ENCODE results near the gene PDE4C. TPM values are rescaled to one million over a fixed set of nuclear protein-coding genes. Genes with fewer than 3 reads are reported as not detected.

The PDE4C gene
- total RNA-seq = under 0.01 and 0.44 TPM in 2 replicates

GRCh38 chr19:18225702-18226468 lies at the start of gene PDE4C:
TSS of gene PDE4C (minus strand) at chr19:18226438. CDS start at chr19:18226415, 23 bp downstream.

GRCh38 chr19:18274219-18274780 lies 48.1 kb upstream of the PDE4C start, which contains the start of gene IQCN:
TSS of gene IQCN (minus strand) at chr19:18274452. CDS start at chr19:18269478, 4,974 bp downstream.

GRCh38 chr19:18203863-18204393 lies 22.3 kb downstream of the PDE4C start, which contains the start of gene RAB3A:
TSS of gene RAB3A (minus strand) at chr19:18204042. CDS start at chr19:18202740, 1,302 bp downstream.

GRCh38 chr19:18192673-18193387 lies 33.4 kb downstream of the PDE4C start, which contains the start of gene MPV17L2:
TSS of gene MPV17L2 (plus strand) at chr19:18193218. CDS start at chr19:18193282, 64 bp downstream.

Other genes with a start within 250 kb of the PDE4C start
- 6.2 and 7.7 TPM in 2 replicates for gene ARRDC2, start 218.3 kb downstream of the PDE4C start, total RNA-seq
- gene IL12RB1, start 139.5 kb downstream of the PDE4C start, total RNA-seq = not detected in 2 replicates
- 1.2 and 2.7 TPM in 2 replicates for gene MAST3, start 128.7 kb downstream of the PDE4C start, total RNA-seq
- 8.7 and 15.7 TPM in 2 replicates for gene PIK3R2, start 73.3 kb downstream of the PDE4C start, total RNA-seq
- 0.87 and 2.3 TPM in 2 replicates for gene IFI30, start 52.6 kb downstream of the PDE4C start, total RNA-seq
- gene MPV17L2, start 33.2 kb downstream of the PDE4C start, total RNA-seq = 11.6 and 20.9 TPM in 2 replicates
- gene RAB3A, start 22.4 kb downstream of the PDE4C start, total RNA-seq = 0.89 and 1.5 TPM in 2 replicates
- gene IQCN, start 48.0 kb upstream of the PDE4C start, total RNA-seq = 0.44 and 0.50 TPM in 2 replicates
- gene JUND, start 55.2 kb upstream of the PDE4C start, total RNA-seq = 136 and 174 TPM in 2 replicates
- 122 and 207 TPM in 2 replicates for gene LSM4, start 96.6 kb upstream of the PDE4C start, total RNA-seq
- gene PGPEP1, start 114.2 kb upstream of the PDE4C start, total RNA-seq = 24.0 and 50.5 TPM in 2 replicates
- 82.9 and 265 TPM in 2 replicates for gene GDF15, start 159.7 kb upstream of the PDE4C start, total RNA-seq
- 0.11 and 0.25 TPM in 2 replicates for gene LRRC25, start 171.2 kb upstream of the PDE4C start, total RNA-seq
- gene SSBP4, start 193.0 kb upstream of the PDE4C start, total RNA-seq = 63.0 and 65.4 TPM in 2 replicates
- gene ISYNA1, start 211.7 kb upstream of the PDE4C start, total RNA-seq = 10.7 and 27.7 TPM in 2 replicates

Data from uterine smooth muscle cell (primary cell).